UCSD-AML1 (cell line): Measurements from ENCODE around the gene CRTAP.
A peak's percentile ranks its signal among the peaks of the same experiment; 100 is the strongest.
"Not testable (repeated sequence)": the region's sequence is repeated elsewhere in the genome, so short reads cannot be mapped to it uniquely, and the experiment has no call there.

ENCODE experiments used
- DNase-seq: peaks from one replicate; lab custom pipeline; 2025; ENCODE audit not compliant: unreplicated experiment; lab: John Stamatoyannopoulos, UW

The CRTAP gene

GRCh38 chr3:33113772-33114621, at the start of gene CRTAP:
Gene CRTAP, plus strand, starts transcription at chr3:33114014. Its CDS starts 64 bp downstream, at chr3:33114078.
- peak; percentile 94 for DNase-seq

DNA sequence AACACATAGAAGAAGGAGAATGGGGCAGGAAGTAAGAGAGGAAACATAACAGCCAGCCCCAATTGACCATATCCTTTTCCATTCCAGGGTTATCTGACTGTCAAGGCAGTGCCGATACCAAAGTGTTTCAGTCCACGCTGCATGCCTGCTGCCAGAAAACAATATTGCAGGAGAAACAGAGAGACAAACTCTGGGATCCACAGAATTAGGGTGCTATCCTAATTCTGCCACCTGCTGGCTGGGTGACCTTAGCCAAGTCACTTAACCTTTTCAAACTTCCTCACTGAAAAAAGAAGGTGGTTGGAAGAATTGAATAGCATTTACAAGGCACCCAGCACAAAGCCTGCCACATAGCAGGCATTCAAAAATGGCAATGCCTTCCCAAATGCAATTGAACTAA, 48.9 kb upstream of the CRTAP start:
- DNase-seq, result peak; percentile 16

GRCh38 chr3:33067484-33067883, 46.3 kb upstream of the CRTAP start:
- no peak for DNase-seq

GRCh38 chr3:33069862-33070261, 44.0 kb upstream of the CRTAP start:
- DNase-seq, result not testable (repeated sequence)

DNA sequence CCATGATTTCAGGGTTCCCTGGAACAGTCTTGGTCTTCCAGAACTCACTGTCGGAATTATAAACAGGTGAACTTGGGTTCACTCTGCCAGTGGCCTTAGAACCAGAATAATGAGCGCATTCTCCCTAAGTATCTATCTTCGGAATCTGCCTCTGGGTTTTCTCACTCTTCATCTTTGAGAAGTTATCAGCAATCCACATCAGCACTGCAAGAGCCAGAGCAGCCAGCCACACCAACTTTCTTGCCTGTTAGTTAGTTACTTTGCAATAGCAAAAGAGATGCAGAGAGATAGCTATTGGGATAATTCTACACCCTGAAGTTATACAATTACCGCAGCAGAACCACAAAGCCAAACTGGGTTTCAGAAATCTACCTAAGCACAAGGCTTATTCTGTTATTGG, 42.6 kb upstream of the CRTAP start:
- DNase-seq, result no peak

DNA sequence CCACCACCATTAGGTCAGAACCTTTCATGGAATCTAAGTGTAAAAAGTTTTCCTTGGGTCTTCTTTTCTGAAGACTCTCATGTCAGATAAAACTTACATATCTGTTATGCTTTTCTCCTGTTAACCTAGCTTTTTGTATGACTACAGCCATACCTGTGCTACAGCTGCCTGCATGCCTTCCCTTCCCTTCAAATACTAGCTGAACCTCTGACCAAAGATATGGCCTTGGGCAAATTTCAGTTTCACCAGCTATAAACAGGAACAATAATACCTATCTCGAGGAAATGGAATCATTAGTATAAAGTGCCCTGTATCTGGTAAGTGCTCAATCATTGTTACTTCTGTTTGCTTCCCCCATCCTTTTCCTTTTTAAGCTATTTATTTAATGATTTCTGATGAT, 41.9 kb upstream of the CRTAP start:
- no peak for DNase-seq

DNA sequence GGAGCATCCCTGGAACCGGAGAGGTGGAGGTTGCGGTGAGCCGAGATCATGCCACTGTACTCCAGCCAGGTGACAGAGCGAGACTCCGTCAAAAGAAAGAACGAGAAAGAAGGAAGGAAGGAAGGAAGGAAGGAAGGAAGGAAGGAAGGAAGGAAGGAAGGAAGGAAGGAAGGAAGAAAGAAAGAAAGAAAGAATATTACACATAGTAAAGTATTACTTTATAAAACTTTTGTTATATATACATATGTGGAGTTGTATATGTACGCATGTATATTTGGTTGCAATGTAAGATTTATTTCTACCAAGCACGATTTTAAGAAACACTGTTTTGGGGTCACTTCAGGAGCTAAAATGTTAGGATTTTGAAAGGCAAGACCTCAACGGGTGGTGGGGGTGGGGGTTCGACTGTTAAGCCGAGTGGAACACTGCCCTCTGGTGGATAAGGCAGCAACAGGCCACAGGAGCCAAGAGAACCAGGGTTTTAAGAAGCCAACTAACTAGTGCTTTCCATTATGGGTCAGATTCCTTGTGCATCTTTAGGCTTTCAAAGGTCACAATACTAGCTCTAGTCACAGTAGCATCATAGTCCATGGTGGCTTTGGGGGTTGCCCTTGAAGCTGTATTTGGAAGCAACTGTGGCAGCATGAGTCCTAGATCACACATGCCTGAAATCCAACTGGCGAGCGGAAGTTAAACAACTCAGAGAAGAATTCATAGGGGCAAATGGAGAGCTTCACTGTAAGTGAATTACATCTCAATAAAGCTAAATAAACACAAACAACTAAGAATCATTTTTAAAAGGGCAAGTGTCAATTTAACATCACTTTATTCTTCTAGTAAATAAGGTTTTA, 39.4 kb upstream of the CRTAP start:
- peak; percentile 54 for DNase-seq

DNA sequence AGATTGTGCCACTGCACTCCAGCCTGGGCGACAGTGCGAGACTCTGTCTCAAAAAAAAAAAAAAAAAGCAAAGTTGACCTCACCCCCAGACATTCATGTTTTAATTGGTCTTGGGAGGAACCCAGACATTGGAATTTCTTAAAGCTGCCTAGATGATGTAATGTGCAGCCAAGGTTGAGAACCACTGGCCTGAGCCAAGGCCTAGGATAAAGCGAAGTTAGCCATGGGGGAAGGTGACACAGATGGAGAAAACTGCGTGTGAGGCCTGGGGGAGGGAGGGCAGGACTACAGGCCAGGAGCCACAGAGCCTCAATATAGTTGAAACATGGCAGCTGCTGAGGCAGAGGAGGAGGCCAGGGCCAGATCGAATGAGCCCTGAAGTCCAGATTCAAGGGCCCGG, 37.8 kb upstream of the CRTAP start:
- DNase-seq, result no peak

- DNase-seq, result no peak
Measured at GRCh38 chr3:33076952-33077351, 36.9 kb upstream of the CRTAP start.

DNA sequence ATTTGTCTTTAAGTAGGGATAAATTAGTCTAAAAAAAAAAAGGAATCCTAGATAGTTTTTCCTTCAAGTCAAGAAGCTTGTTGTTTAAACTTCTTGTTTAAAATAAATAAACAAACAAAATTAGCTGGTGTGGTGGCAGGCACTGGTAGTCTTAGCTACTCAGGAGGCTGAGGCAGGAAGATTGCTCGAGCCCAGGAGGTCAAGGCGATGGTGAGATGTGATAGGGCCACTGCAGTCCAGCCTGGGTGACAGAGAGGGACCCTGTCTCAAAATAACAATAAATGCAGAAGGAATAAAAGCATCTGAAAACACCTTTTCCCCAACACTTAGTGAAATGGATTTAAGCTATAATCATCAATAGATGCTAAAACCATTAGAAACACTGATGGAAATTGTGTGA, 35.8 kb upstream of the CRTAP start:
- DNase-seq, result no peak

GRCh38 chr3:33079813-33080212, 34.0 kb upstream of the CRTAP start:
- DNase-seq, result not testable (repeated sequence)

- DNase-seq, result no peak
Measured at GRCh38 chr3:33081812-33082211, 32.0 kb upstream of the CRTAP start.

GRCh38 chr3:33083958-33084357, 29.9 kb upstream of the CRTAP start:
- no peak for DNase-seq

- DNase-seq, result no peak
Measured at GRCh38 chr3:33088691-33089090, 25.1 kb upstream of the CRTAP start.

DNA sequence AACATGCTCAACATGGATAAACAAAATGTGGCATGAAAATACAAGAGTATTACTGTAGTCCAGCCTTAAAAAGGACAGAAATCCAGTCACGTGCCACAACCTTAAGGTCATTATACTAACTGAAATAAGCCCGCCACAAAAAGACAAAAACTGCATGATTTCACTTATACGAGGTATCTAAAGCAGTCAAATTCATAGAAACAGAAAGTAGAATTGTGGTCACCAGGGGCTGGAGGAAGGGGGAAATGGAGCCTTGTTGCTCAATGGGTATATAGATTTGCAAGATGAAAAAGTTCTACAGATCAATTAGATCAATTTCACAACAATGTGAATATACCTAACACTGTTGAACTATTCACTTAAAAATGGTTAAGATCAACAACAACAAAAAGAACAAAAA, 24.3 kb upstream of the CRTAP start:
- DNase-seq, result no peak

DNA sequence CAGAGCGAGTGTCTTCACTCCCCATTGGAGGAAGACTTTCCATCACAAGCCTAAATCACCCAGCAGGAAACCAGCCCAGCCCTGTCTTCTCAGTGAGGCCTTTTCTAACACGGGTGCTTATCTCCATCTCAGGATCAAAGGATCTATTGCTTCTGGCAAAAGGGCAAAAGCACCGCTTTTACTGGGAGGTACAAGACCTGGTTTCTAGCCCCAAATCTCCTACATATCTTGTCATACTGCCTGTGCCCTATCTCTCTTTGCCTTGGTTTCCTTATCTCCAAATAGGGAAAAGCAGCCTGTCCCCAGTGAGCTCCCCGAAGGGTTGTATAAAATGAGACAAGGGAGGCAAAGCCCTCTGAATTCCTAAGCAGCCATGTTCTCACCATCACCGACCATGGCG, 22.1 kb upstream of the CRTAP start:
- no peak for DNase-seq

- no peak for DNase-seq
Measured at GRCh38 chr3:33092496-33093254, 21.1 kb upstream of the CRTAP start.

GRCh38 chr3:33093847-33094246, 20.0 kb upstream of the CRTAP start:
- no peak for DNase-seq

- no peak for DNase-seq
Measured at GRCh38 chr3:33095436-33095835, 18.4 kb upstream of the CRTAP start.

GRCh38 chr3:33096093-33096868, 17.5 kb upstream of the CRTAP start:
- DNase-seq, result peak; percentile 69
